ENCODE results near the gene CACNA2D3.

- TF ChIP-seq CTCF (IDR thresholded peaks at IDR 0.05; ENCODE audit: low read depth, low read length, missing input control): no peak
- no peak for TF ChIP-seq MAX (IDR thresholded peaks at IDR 0.05)
- no peak for TF ChIP-seq YY1 (IDR thresholded peaks at IDR 0.05)
- TF ChIP-seq REST (IDR thresholded peaks at IDR 0.05): no peak
- TF ChIP-seq GABPA (IDR thresholded peaks at IDR 0.05 in 1 of 2, conservative IDR thresholded peaks at IDR 0.05 in 1 of 2): no peak
- TF ChIP-seq ZBTB33 (IDR thresholded peaks at IDR 0.05): no peak
- TF ChIP-seq SP1 (IDR thresholded peaks at IDR 0.05): no peak
- TF ChIP-seq JUND (IDR thresholded peaks at IDR 0.05): no peak
- no peak for TF ChIP-seq TAF1 (conservative IDR thresholded peaks at IDR 0.05)
- TF ChIP-seq ATF3 (IDR thresholded peaks at IDR 0.05): no peak
Measured at GRCh38 chr3:54159917-54160316, 37.6 kb downstream of the CACNA2D3 start.
